ENCODE measurements around the gene TFCP2L1. TPM values are rescaled to one million over a fixed set of nuclear protein-coding genes. Genes with fewer than 3 reads are reported as not detected.

TFCP2L1 gene
- total and polyA plus RNA-seq, 2 experiments from 2014 or later, result 0.94 to 6.4 TPM

DNA sequence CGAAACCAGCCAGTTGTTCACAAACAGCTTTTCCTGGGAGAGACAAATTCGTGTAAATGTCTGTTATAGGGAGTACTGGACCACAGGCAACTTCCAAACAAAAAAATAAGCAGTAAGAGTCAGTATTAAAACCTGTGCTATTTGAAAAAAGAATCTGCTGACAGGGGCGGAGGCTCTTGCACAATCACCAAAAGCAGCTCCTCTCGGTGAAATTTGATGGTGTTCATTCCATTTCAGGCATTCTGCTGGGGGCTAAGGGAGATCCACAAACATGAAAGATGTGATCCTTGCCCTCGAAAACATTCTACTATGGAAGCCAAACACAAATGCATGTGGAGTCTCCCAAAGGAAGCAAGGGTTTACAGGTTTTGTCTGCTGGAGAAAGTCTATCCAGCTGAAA lies 45.0 kb downstream of the TFCP2L1 start:
- H2AFZ ChIP-seq, result no peak overlapping the region
- no peak overlapping the region for H3K4me2 ChIP-seq
- H3F3A ChIP-seq (replicated peaks; ENCODE audit: low read depth), result no peaks in the 10 kb centered on the region
- H3K79me2 ChIP-seq (replicated peaks; ENCODE audit: insufficient read depth), result no peaks in the 10 kb centered on the region
- Mint-ChIP-seq H3K9me3 (no peaks in the 10 kb centered on the region), H3K36me3 (ENCODE audit: low read depth) (no peaks in the 10 kb centered on the region), H3K27ac (no peak overlapping the region), H3K4me1 (no peaks in the 10 kb centered on the region; the same call in 2 of the 3 replicates), H3K4me3 (no peak overlapping the region), H3K27me3 (ENCODE audit: insufficient read depth, low read depth, poor library complexity) (peaks cover 12% of the 10 kb centered on the region)
- H3K27me3 ChIP-seq (ENCODE audit: insufficient read depth), result no peaks in the 10 kb centered on the region
- TF ChIP-seq STAT1 (IDR thresholded peaks at IDR 0.05; ENCODE audit: unreplicated experiment) (no peak), ZNF462 (CRISPR knock-in tag; IDR thresholded peaks at IDR 0.05) (no peak), ZNF114 (CRISPR knock-in tag; IDR thresholded peaks at IDR 0.05) (no peak), ZNF331 (CRISPR knock-in tag; IDR thresholded peaks at IDR 0.05; ENCODE audit: low read depth) (no peak), CTCF (conservative IDR thresholded peaks at IDR 0.05; ENCODE audit: low read depth in 2 of 2) (no peak), POLR2AphosphoS5 (IDR thresholded peaks at IDR 0.05; ENCODE audit: low read depth) (no peak), EZH2phosphoT487 (IDR thresholded peaks at IDR 0.05; ENCODE audit: unreplicated experiment) (no peak), JUNB (IDR thresholded peaks at IDR 0.05; ENCODE audit: unreplicated experiment) (no peak), EZH2 (IDR thresholded peaks at IDR 0.05; ENCODE audit: low read depth, unreplicated experiment) (no peak), NANOG (IDR thresholded peaks at IDR 0.05; ENCODE audit: borderline replicate concordance) (no peak), CREB1 (CRISPR knock-in tag; IDR thresholded peaks at IDR 0.05; ENCODE audit: low read depth) (no peak)
- TF ChIP-seq, protein P1, sequence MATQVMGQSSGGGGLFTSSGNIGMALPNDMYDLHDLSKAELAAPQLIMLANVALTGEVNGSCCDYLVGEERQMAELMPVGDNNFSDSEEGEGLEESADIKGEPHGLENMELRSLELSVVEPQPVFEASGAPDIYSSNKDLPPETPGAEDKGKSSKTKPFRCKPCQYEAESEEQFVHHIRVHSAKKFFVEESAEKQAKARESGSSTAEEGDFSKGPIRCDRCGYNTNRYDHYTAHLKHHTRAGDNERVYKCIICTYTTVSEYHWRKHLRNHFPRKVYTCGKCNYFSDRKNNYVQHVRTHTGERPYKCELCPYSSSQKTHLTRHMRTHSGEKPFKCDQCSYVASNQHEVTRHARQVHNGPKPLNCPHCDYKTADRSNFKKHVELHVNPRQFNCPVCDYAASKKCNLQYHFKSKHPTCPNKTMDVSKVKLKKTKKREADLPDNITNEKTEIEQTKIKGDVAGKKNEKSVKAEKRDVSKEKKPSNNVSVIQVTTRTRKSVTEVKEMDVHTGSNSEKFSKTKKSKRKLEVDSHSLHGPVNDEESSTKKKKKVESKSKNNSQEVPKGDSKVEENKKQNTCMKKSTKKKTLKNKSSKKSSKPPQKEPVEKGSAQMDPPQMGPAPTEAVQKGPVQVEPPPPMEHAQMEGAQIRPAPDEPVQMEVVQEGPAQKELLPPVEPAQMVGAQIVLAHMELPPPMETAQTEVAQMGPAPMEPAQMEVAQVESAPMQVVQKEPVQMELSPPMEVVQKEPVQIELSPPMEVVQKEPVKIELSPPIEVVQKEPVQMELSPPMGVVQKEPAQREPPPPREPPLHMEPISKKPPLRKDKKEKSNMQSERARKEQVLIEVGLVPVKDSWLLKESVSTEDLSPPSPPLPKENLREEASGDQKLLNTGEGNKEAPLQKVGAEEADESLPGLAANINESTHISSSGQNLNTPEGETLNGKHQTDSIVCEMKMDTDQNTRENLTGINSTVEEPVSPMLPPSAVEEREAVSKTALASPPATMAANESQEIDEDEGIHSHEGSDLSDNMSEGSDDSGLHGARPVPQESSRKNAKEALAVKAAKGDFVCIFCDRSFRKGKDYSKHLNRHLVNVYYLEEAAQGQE (IDR thresholded peaks at IDR 0.05; ENCODE audit: unreplicated experiment), result no peak
- TF ChIP-seq, protein P2, sequence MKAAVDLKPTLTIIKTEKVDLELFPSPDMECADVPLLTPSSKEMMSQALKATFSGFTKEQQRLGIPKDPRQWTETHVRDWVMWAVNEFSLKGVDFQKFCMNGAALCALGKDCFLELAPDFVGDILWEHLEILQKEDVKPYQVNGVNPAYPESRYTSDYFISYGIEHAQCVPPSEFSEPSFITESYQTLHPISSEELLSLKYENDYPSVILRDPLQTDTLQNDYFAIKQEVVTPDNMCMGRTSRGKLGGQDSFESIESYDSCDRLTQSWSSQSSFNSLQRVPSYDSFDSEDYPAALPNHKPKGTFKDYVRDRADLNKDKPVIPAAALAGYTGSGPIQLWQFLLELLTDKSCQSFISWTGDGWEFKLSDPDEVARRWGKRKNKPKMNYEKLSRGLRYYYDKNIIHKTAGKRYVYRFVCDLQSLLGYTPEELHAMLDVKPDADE (IDR thresholded peaks at IDR 0.05), result no peak
- H4K20me1 ChIP-seq (replicated peaks; ENCODE audit: insufficient read depth), result no peaks in the 10 kb centered on the region
- no peaks in the 10 kb centered on the region for H3K36me3 ChIP-seq (ENCODE audit: insufficient read depth)
- H3K4me3 ChIP-seq, result no peak overlapping the region
- no peak for DNase-seq (ENCODE audit: low spot score)
- no peaks in the 10 kb centered on the region for H3K4me1 ChIP-seq (ENCODE audit: insufficient read depth)
- no peak for ATAC-seq
- no peak overlapping the region for H3K27ac ChIP-seq (ENCODE audit: low read depth)
- no peaks in the 10 kb centered on the region for H3K9me2 ChIP-seq (ENCODE audit: insufficient read depth)

Measured in GM23338 (cell line).